Skeletal muscle tissue (tissue), 4 donors: ENCODE measurements around the gene BCL2A1. TPM values are rescaled to one million over a fixed set of nuclear protein-coding genes. Genes with fewer than 3 reads are reported as not detected.
"Not testable (repeated sequence)": the region's sequence is repeated elsewhere in the genome, so short reads cannot be mapped to it uniquely, and the experiment has no call there.

Experiments used
- H3K27ac ChIP-seq: one replicate; pipeline ENCODE4 v1.7.0; 2013; ENCODE audit warnings: mild to moderate bottlenecking, low read depth, low read length, inconsistent platforms
- H3K27me3 ChIP-seq, 3 donors: one replicate each; pipeline ENCODE4 v1.7.0; 2013; ENCODE audit warnings: low read length in 3 of 3; ENCODE audit not compliant: control insufficient read depth in 3 of 3, insufficient read depth in 3 of 3
- H3K36me3 ChIP-seq, 3 donors: one replicate each; pipeline ENCODE4 v1.7.0; 2013; ENCODE audit warnings: low read length in 3 of 3; ENCODE audit not compliant: control insufficient read depth in 3 of 3, insufficient read depth in 3 of 3
- H3K4me1 ChIP-seq, 3 donors: one replicate each; pipeline ENCODE4 v1.7.0; 2013; ENCODE audit warnings: low read length in 3 of 3, mild to moderate bottlenecking in 3 of 3; ENCODE audit not compliant: control insufficient read depth in 3 of 3, insufficient read depth in 3 of 3
- H3K4me3 ChIP-seq, 3 donors: one replicate each; pipeline ENCODE4 v1.7.0; 2013; ENCODE audit warnings: low read length in 3 of 3
- H3K9ac ChIP-seq, 3 donors: one replicate each; pipeline ENCODE4 v1.7.0; 2013; ENCODE audit warnings: low read length in 3 of 3, mild to moderate bottlenecking in 3 of 3, moderate library complexity in 2 of 3, low read depth in 1 of 3
- H3K9me3 ChIP-seq, 3 donors: one replicate each; pipeline ENCODE4 v1.7.0; 2013; ENCODE audit warnings: low read length in 3 of 3; ENCODE audit not compliant: control insufficient read depth in 3 of 3
- total RNA-seq: library from RNA; depleted of rRNA; stranded (reverse); fragments of >200 nt; gene quantifications from one replicate; pipeline ENCODE4 v1.2.3, GENCODE V29; 2014
- donor health status: Osteomylitis.

BCL2A1 gene
- total RNA-seq, 1 donor from 2014 or later = 1.0 TPM

- Histone ChIP-seq H3K27me3 (no peaks in the 10 kb centered on the region), H3K27ac (no peak overlapping the region), H3K9me3 (peaks cover 8 to 16% (median 8%) of the 10 kb centered on the region in 3 donors), H3K36me3 (peaks cover 0 to 8% (median 0%) of the 10 kb centered on the region in 3 donors), H3K9ac (no peak overlapping the region), H3K4me3 (no peak overlapping the region), H3K4me1 (peaks cover 4 to 5% (median 5%) of the 10 kb centered on the region in 3 donors)
Observed at GRCh38 chr15:79918278-79918677, 52.7 kb downstream of the BCL2A1 start.

- Histone ChIP-seq H3K27ac (no peak overlapping the region), H3K36me3 (peaks cover 0 to 8% (median 0%) of the 10 kb centered on the region in 3 donors), H3K4me1 (no peaks in the 10 kb centered on the region), H3K9ac (no peak overlapping the region), H3K9me3 (peaks cover 8 to 16% (median 8%) of the 10 kb centered on the region in 3 donors), H3K4me3 (no peak overlapping the region), H3K27me3 (no peaks in the 10 kb centered on the region)
Observed at GRCh38 chr15:79916502-79917132, 54.4 kb downstream of the BCL2A1 start.

GRCh38 chr15:79915776-79916501 is 55.1 kb downstream of the BCL2A1 start:
- peaks cover 8 to 16% (median 8%) of the 10 kb centered on the region in 3 donors for H3K9me3 ChIP-seq

GRCh38 chr15:79914728-79915127 is 56.3 kb downstream of the BCL2A1 start:
- no peaks in the 10 kb centered on the region for H3K4me1 ChIP-seq
- H3K4me3 ChIP-seq = no peak overlapping the region
- no peaks in the 10 kb centered on the region for H3K27me3 ChIP-seq
- peaks cover 0 to 3% (median 0%) of the 10 kb centered on the region in 3 donors for H3K36me3 ChIP-seq
- H3K9ac ChIP-seq = no peak overlapping the region
- peaks cover 5 to 16% (median 6%) of the 10 kb centered on the region in 3 donors for H3K9me3 ChIP-seq
- no peak overlapping the region for H3K27ac ChIP-seq

More at GRCh38 chr15:79915776-79916501, 55.1 kb downstream of the BCL2A1 start:
- H3K27ac ChIP-seq, H3K4me1 ChIP-seq, H3K4me3 ChIP-seq, H3K9ac ChIP-seq, H3K27me3 ChIP-seq, H3K36me3 ChIP-seq: not testable (repeated sequence)

Other genes with a start within 250 kb of the BCL2A1 start
- gene MTHFS, start 74.2 kb downstream of the BCL2A1 start, total RNA-seq = 8.4 TPM
- gene ZFAND6, start 88.5 kb upstream of the BCL2A1 start, total RNA-seq = 164 TPM
- gene FAH, start 181.8 kb upstream of the BCL2A1 start, total RNA-seq = 13.6 TPM